GM15510 (cell line): ENCODE measurements around the gene SHISA7.

Experiments
- POLR2A ChIP-seq: IDR thresholded peaks from 3 replicates; pipeline ENCODE4 v1.6.1; 2011; ENCODE audit warnings: borderline replicate concordance; ENCODE audit not compliant: insufficient read length; ENCODE audit errors: extremely low read depth

The SHISA7 gene

GRCh38 chr19:55426042-55426441 is 17.1 kb downstream of the SHISA7 start:
- no peak for TF ChIP-seq POLR2A

- no peak for TF ChIP-seq POLR2A
Observed at GRCh38 chr19:55424518-55424917, 18.6 kb downstream of the SHISA7 start.

GRCh38 chr19:55423225-55424005 is 19.7 kb downstream of the SHISA7 start:
- TF ChIP-seq POLR2A = no peak

- no peak for TF ChIP-seq POLR2A
Observed at GRCh38 chr19:55419624-55420236, 23.4 kb downstream of the SHISA7 start.

- no peak for TF ChIP-seq POLR2A
Observed at GRCh38 chr19:55419103-55419502, 24.0 kb downstream of the SHISA7 start.

- no peak for TF ChIP-seq POLR2A
Observed at GRCh38 chr19:55418185-55418584, 24.9 kb downstream of the SHISA7 start.

GRCh38 chr19:55410168-55410567 is 32.9 kb downstream of the SHISA7 start:
- no peak for TF ChIP-seq POLR2A

- no peak for TF ChIP-seq POLR2A
Observed at GRCh38 chr19:55408533-55408872, 34.6 kb downstream of the SHISA7 start.

- TF ChIP-seq POLR2A = peak; percentile 45
Observed at GRCh38 chr19:55407800-55408532, 35.1 kb downstream of the SHISA7 start.

GRCh38 chr19:55407550-55407799 is 35.6 kb downstream of the SHISA7 start, which contains the start of gene UBE2S:
UBE2S (minus strand) TSS chr19:55407788; CDS start chr19:55407589, 199 bp downstream.
- TF ChIP-seq POLR2A = peak; percentile 99

- no peak for TF ChIP-seq POLR2A
Observed at GRCh38 chr19:55406826-55407549, 36.1 kb downstream of the SHISA7 start.

- no peak for TF ChIP-seq POLR2A
Observed at GRCh38 chr19:55406091-55406825, 36.8 kb downstream of the SHISA7 start.

GRCh38 chr19:55405638-55406037 is 37.5 kb downstream of the SHISA7 start:
- no peak for TF ChIP-seq POLR2A

- TF ChIP-seq POLR2A = no peak
Observed at GRCh38 chr19:55402509-55402908, 40.6 kb downstream of the SHISA7 start.
